GM21515 (cell line): ENCODE measurements around the gene PIK3C2G.

Experiments used
- ATAC-seq: cut with Tn5 transposase; IDR thresholded peaks from one replicate; pipeline ENCODE4 v1.9.1; 2021; ENCODE audit not compliant: unreplicated experiment

Gene PIK3C2G

DNA sequence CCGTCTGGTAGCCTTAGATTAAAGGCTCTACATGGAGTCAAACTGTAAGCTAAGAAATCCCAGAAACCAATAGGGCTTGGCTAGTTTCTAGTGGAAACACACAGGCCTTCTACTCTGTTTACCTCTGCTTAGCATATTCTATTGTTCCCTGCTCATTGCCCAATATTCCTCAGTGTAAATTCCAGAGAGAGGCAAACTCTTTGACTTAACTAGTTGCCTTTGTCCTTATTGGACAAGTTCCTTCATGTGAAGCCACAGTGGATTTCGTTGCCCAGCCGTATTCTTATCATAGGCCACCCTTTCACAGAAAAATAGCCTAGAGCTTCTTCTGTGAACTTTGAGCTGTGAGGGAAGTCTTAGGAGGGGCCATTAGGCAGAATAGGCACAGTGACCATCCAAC is 290.4 kb downstream of the PIK3C2G start:
- ATAC-seq: no peak

DNA sequence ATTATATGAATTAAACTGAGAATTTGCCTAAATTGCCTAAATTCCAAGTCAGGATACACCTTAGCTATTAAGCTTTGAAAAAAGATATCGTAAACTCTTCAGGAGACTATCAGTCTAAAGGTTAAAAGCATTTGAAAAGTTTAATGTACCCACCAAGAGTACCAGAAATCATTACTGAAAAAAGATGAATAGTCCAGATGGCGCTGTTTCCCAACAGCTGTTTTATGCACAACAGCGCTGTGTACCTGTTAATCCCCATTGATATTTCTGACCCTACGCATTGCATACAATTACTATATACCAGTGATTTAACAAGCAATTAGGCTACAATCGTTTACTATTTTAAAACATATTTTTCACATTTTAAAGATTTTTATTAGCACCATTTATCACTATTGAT is 291.5 kb downstream of the PIK3C2G start:
- no peak for ATAC-seq

GRCh38 chr12:18556161-18556560 is 294.8 kb downstream of the PIK3C2G start:
- ATAC-seq: no peak

- no peak for ATAC-seq
Observed at GRCh38 chr12:18559242-18559641, 297.9 kb downstream of the PIK3C2G start.

GRCh38 chr12:18562531-18562930 is 301.2 kb downstream of the PIK3C2G start:
- ATAC-seq: no peak

DNA sequence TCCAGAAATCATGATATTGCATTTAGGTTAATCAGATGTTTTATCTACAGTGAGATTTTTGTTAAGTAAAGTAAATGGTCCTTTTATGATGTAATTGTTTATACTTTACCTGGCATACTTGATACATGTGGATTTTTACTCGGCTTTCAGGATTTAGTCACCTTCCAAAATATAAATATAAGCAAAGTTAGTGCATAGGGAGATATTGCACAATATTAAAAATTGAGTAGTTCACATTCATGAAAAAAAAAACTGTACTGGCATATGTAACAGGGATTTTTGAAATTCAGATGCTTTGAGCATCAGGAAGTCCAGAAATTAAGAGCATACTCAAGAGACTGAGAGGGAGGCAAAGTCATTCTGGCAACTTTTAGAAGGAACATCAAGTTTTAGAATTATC is 303.0 kb downstream of the PIK3C2G start:
- no peak for ATAC-seq

DNA sequence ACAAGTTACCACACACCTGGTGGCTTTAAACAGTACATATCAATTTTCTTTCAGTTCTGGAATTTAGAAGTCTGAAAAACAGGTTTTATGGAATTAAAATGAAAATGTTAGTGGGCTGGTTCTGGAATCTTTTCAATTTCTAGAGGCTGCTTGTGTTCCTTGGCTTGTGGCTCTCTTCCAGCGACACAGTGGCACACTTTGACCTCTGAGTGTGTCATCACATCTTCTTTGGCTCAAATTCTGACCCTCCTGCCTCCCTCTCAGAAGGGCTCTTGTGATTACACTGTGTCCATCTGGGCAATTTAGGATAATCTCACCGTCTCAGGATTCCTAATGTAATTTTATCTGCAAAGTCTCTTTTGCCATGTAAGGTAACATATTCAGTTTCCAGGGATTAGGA is 306.5 kb downstream of the PIK3C2G start:
- ATAC-seq: no peak

DNA sequence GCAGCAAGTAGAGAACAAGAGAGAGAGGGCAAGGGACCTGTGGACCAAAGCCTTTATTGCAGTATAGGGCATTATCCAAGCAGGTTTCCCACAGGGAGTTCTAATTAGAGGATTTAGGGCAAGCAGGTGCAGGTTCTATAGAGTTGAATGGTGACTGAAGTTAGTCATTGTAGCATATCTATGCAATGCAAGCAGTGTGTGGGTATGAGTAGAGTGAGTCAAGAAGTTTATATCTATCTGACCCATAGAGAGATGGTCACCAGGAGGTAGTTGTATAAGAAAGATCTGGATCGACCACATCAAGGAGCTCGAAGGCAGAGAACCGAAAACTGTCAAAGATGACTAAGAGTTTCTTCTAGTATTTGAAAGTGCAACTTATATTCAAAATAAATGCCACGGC is 309.2 kb downstream of the PIK3C2G start:
- ATAC-seq: no peak

GRCh38 chr12:18576104-18576626 is 314.8 kb downstream of the PIK3C2G start:
- no peak for ATAC-seq

DNA sequence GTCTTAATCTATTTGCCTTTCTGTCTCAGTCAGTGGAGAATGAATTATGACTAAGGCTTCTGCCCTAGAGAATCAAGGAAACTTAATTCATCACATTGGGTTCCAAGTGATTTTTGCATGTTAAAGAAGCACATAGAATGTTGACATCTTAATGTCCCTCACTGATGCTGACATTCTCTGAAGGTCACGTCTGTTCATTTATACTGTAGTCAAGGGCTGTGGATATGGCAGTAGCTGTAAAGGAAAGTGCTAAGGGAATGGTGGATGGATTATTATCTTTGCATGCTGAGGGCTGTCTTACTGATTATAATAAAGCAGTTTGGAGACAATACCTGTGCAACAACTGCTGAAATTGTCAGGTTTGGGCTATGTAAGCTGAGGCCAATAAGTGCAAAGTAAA is 315.3 kb downstream of the PIK3C2G start:
- no peak for ATAC-seq

DNA sequence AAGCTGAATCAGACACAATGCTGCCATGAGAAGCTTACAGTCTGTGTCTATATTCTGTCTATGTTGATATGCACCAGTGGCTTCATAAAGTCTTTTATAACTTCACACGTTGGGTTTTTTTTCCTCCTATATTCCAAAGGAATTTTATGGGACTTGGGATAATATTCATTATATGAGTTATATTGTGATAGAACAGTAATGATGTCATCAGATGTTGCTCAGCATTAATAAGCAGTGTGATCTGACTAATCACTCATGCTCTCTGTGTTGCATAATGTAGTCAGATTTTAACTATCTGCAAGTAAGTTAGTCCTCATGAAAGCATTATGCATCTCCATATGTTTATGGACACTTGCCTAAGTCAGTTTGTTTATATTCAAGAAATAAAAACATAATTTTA is 316.9 kb downstream of the PIK3C2G start:
- no peak for ATAC-seq

- ATAC-seq: no peak
Observed at GRCh38 chr12:18580291-18580690, 319.0 kb downstream of the PIK3C2G start.

DNA sequence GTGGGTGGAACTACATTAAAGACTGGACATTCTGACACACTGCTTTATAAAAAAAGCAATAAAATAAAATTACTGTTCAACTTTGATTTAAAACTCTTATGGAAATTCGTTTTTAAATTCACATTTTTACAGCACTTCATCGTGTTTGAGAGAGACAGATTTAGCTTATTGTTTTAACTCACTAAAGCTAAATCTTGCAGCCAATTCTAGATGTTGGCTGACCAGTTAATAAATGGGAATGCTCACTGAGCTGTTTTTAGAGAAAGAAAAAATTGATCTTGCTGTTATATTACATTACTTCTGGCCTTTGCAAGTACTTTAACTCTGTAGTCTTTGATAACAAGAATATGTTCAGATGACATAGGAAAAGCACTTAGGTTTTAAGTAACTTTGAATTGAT is 319.4 kb downstream of the PIK3C2G start:
- ATAC-seq: no peak

- no peak for ATAC-seq
Observed at GRCh38 chr12:18581232-18581962, 320.1 kb downstream of the PIK3C2G start.

- ATAC-seq: no peak
Observed at GRCh38 chr12:18583655-18584054, 322.3 kb downstream of the PIK3C2G start.

DNA sequence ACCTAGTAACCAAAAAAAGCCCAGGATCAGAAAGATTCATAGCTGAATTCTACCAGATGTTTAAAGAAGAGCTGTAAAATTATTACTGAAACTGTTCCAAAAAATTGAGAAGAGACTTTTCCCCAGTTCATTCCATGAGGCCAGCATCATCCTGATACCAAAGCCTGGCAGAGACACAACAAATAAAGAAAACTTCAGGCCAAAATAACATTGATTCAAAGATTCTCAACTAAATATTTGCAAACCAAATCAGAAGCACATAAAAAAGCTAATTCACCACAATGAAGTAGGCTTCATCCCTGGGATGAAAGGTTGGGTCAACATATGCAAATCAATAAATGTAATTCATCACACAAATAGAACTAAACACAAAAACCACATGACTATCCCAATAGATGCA is 325.3 kb downstream of the PIK3C2G start:
- no peak for ATAC-seq

DNA sequence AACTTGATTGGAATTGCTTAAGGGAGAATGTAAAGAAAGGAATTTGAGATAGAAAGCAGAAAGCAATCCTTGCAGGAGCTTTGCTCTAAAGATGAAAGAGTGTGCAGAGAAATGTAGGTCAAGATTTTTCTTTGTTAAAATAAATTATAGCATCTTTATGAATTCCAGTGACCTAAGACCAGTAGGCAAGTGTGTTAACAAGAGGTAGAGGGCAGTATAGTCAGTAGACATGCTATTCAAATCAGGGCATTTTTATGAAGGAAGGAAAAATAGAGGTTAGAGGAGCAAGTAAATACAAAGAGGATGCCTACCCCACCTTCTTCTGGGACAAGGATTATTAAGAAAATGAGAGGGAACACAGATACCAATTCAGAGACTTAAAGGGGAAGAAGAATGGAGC is 328.0 kb downstream of the PIK3C2G start:
- ATAC-seq: no peak

- ATAC-seq: no peak
Observed at GRCh38 chr12:18591473-18591872, 330.2 kb downstream of the PIK3C2G start.

DNA sequence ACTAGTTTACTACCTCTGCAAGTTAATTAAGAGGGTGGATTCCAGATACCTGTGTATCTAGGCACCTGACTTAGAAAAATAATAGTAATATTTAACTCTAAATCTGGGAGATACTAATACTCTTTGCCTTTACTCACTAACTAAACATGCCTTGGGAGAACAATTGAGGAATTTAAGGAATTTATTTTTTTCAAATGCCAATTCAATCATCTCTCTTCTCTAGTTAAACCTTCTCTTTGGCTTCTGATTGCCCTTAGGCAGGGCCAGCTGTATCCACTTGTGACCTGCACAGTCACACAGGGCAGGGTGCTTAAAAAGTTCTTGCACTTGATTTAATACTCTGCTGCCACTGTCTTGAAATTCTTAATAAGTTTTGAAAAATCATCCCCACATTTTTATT is 334.1 kb downstream of the PIK3C2G start:
- ATAC-seq: no peak

DNA sequence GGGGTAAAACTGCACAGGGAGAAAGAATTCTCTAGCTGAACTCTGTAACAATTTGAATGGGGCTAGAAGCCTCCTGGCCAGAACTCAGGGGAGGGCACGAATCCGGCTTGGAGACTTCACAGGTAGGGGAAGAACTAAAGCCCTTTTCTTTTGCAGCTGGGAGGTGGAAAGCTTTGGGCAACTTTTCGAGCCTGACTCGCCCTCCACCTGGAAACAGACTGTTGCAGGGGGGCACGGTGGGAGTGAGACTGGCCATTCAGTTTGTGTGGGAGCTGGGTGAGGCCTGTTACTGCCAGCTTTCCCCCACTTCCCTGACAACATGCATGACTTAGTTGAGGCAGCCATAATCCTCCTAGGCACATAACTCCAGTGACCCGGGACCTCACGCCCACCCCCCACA is 340.6 kb downstream of the PIK3C2G start:
- ATAC-seq: no peak

DNA sequence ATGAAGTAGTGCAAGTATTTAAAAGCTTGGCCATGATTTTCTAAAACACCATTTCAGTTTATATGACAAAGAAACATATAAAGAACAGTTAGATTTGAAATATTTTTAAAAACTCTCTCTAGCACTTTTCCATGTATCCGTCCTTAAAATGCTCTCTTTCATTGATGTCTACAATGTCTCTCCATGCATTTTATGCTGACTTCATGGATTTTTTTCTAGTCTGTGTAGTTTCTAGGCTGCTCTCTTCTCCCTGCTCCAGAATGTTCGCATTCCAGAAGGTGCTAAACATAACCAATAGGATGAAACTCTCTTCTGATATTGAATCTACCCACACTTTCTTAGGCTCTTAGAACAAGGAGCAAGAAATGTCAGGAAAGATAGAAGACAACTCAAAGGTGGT is 351.7 kb downstream of the PIK3C2G start:
- no peak for ATAC-seq

DNA sequence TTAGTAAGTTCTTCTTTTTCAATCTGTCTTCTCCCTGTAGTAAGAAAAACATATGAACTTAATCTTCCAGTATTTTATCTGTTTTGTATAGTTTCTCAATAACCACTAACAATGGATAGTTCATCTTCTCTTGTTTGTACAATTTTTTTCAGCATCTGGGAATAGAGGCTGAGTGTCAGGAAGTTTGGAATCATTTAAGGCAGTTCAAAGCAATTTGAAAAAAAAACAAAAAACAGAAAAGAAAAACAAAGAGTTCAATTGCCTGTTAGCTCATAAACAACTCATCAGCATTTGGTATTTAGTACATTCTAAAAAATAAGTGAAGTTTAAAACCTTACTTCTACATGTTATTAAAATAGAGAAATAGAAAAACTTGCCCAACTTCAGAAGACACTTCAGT is 359.7 kb downstream of the PIK3C2G start:
- ATAC-seq: no peak

DNA sequence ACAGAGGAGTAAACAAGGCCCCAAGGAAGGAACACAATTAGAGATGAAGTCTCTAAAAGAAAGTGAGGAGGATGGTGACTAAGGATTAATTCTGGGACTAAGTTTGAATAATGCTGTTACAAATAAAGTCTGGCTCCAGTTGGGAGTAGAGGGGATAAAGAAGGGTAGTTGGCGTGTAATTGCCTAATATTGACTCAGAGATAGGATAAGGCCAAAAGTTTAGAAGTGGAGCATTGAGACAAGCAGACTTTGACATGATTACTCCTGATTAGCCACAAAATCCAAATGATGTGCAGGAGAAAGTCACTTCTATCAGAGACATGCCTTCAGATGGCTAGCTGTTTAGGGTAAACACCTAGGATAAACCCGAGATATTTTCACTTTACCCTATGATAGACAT is 368.1 kb downstream of the PIK3C2G start:
- ATAC-seq: no peak
